GM10266 (cell line): ENCODE measurements around the gene ZP4.
"Not testable (repeated sequence)": the region's sequence is repeated elsewhere in the genome, so short reads cannot be mapped to it uniquely, and the experiment has no call there.

Experiments used
- DNase-seq: peaks from one replicate; pipeline ENCODE4 v3.0.0; 2012; ENCODE audit errors: extremely low spot score
- TF ChIP-seq, protein P1 (sequence below): IDR thresholded peaks from 2 replicates; pipeline ENCODE4 v1.5.1; 2012; ENCODE audit warnings: mild to moderate bottlenecking, low read depth; ENCODE audit not compliant: control insufficient read depth, insufficient read depth; ENCODE audit errors: missing control alignments

The ZP4 gene

DNA sequence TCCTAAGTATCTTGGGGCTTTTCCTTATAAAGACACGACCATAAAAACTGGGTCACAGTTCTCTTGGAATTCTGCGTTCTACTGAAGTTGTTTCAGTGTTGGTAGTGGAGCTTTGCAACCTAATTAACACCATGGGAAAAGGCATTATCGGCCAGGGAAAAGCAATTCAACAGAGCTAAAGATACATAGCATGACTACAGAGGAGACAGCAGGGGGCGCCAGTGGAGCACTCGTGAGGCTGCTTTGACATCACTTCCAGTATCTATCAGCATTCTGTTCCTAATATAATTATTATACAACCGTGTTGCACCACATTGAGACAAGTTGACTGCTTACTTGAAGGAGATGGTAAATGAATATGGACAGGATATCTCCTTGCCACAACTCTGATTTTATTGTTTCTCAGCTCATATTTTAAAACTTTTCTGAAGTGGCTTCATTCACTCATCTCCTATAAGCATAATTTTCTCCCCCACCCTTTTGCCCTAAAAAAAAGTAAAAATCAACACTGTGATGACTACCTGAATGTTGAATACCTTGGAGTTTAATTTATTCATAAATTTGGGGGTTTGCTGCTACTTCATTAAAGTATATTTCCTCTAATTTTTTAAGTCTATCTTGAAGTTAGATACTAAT lies 39.4 kb downstream of the ZP4 start:
- no peak for DNase-seq
- TF ChIP-seq, protein P1, sequence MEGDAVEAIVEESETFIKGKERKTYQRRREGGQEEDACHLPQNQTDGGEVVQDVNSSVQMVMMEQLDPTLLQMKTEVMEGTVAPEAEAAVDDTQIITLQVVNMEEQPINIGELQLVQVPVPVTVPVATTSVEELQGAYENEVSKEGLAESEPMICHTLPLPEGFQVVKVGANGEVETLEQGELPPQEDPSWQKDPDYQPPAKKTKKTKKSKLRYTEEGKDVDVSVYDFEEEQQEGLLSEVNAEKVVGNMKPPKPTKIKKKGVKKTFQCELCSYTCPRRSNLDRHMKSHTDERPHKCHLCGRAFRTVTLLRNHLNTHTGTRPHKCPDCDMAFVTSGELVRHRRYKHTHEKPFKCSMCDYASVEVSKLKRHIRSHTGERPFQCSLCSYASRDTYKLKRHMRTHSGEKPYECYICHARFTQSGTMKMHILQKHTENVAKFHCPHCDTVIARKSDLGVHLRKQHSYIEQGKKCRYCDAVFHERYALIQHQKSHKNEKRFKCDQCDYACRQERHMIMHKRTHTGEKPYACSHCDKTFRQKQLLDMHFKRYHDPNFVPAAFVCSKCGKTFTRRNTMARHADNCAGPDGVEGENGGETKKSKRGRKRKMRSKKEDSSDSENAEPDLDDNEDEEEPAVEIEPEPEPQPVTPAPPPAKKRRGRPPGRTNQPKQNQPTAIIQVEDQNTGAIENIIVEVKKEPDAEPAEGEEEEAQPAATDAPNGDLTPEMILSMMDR, result peak; percentile 34

- not testable (repeated sequence) for DNase-seq
These were observed 47.2 kb downstream of the ZP4 start for GRCh38 chr1:237843516-237843915.

GRCh38 chr1:237841485-237841884 lies 49.2 kb downstream of the ZP4 start:
- TF ChIP-seq, protein P1, result no peak
- no peak for DNase-seq

DNA sequence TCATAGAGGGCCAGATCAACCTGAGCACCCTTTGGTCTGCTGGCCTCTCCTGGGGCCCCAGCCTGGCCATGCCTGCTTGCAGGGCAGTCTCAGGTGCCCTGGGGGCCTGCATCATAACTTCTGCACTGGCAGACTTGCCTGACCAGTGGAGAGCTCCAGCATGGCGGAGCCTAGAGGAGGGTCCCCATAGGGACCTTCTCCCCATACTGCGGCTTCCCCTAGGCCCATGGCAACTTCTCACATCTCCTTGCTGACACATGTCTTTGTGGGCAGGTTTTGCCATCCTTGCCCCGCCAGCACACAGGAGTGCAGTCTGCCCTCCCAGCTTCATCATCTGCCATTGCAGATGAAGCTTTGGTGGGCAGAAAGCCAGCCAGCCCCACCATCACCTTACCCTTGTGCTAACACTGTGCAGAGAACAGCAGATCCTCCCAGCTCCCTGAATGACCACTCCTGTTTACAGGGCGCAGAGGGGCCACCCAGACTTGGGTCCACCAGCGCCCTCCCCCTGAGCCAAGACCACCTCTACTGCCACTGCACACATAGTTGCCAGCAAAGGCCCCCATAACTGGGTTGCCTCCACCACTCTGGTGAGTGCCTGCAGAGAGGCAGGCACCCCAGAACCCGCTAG lies 51.7 kb downstream of the ZP4 start:
- DNase-seq, result no peak
- TF ChIP-seq, protein P1, result no peak

DNA sequence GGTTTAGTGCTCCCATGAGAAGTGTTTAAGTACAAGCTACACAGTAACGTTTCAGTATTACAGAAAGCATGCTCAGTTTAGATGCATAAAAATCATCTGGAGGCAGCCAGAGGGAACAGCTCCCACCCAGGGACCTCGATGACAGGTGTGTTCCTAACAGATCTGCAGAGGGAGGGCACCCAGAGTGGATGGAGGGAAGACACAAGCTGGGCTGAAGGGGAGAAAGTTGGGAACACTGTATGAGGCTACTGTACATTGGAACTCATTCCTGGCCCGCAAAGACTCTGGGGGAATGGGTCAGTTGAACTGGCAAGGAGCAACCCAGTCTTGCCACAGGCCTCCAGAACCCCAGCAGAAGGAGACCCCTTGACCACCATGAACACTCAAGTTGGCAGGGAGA lies 52.4 kb downstream of the ZP4 start:
- TF ChIP-seq, protein P1, result no peak
- no peak for DNase-seq

DNA sequence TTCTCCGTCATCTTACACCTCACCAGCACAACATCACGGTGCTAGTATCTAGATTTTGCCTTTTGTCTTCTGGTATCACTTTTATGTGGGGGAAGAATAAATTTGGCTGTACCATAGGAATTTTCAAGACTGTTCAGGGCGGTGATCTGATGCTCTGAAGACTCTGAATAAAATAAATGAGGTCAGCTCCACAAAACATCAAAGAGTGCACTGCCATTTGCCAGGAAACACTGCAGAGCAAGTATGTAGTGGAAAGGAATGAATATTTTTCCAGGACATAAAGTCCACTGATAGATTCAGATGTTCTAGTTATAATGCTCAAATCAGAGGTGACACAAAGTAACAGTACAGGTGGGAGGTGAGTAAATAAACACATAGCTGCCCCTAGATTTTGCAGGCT lies 56.3 kb downstream of the ZP4 start:
- DNase-seq, result no peak
- TF ChIP-seq, protein P1, result no peak

GRCh38 chr1:237834048-237834447 lies 56.7 kb downstream of the ZP4 start:
- TF ChIP-seq, protein P1, result no peak

More at GRCh38 chr1:237834048-237834447, 56.7 kb downstream of the ZP4 start:
- DNase-seq, result no peak
